HG03354 (cell line): ENCODE measurements around the gene GLIPR1L2.

Experiments used
- ATAC-seq: cut with Tn5 transposase; IDR thresholded peaks from one replicate; pipeline ENCODE4 v1.9.1; 2021; ENCODE audit warnings: mild to moderate bottlenecking; ENCODE audit not compliant: unreplicated experiment, poor library complexity, severe bottlenecking

Gene GLIPR1L2

GRCh38 chr12:75471902-75472890 lies 81.3 kb downstream of the GLIPR1L2 start:
- ATAC-seq: peak; percentile 65

DNA sequence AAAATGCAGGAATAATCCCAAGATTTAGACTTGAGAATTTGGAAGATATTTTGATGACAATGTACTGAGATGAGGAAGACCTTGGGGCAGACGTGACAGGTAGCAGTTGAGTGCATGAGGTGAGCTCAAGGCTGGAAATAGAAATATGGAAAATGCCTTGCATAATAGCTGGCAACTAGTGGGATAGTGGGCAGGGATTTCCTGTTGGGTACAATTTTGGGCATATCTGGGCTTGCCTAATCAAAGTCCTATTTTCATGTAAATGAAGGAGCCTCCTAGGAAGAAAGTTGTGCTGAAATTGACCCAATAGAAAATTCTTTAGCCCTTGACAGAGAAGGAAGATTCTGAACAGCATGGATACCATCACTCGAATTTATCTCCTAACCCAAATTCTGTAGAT lies 83.2 kb downstream of the GLIPR1L2 start:
- ATAC-seq: no peak

- ATAC-seq: no peak
Observed at GRCh38 chr12:75476071-75476470, 85.2 kb downstream of the GLIPR1L2 start.

- ATAC-seq: no peak
Observed at GRCh38 chr12:75477137-75477536, 86.2 kb downstream of the GLIPR1L2 start.

- ATAC-seq: no peak
Observed at GRCh38 chr12:75478116-75478794, 87.4 kb downstream of the GLIPR1L2 start.

GRCh38 chr12:75479963-75480461 lies 89.1 kb downstream of the GLIPR1L2 start:
- ATAC-seq: peak; percentile 30

DNA sequence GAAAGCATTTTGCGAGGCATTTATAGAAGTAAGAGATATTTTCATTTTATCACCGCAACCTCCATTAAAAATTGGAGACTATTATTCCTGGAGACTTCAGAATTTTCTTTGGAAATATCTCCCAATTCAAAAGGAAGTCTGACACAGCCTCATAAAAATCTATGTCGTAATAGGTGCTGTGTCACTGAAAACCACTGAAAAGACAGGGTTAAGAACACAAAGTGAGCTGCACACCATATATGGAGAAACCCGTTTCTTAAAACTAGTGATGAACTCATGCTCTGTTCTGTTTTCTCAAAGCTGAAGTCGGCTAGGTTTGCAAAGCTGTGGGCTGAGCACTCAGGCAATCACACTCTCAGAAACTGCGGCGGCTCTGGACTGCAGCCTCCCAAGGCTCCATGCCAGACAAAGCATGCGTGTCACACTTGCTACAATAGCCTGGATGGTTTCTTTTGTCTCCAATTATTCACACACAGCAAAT lies 89.6 kb downstream of the GLIPR1L2 start, which contains the start of gene GLIPR1:
Gene GLIPR1, plus strand, starts transcription at position 287 of the 481 bp plus-strand sequence. Its CDS starts 126 bp downstream, at position 413.
- ATAC-seq: peak; percentile 89

DNA sequence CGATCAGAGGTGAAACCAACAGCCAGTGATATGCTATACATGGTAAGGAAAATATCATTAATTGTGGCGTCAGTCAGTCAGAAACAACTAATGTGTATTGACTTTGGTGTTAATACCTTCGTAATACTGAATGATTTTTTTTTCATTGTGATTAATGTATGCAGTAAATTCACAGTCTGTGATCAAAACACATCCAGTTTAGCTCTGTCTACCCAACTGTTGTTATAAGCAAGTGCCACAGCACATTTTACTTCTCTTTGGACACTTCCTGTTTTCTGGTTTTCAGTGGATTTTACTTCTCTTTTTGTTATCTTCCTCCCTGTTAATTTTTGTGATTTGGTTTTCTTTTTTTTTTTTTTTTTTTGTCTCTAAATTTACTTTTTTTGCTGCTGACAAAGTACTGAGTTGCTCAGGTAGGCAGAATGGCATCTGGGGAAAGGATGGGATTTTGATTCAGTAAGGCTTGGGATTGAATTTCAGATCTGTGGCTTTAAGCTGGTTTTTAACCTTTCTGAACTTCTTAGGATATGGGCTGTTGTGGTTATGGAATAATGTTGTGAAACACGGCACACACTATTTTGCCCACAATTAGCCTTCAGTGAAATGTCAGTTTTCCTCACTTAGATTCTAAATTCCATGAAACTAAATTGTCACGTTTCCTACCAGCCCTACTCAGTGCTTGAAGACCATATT lies 90.3 kb downstream of the GLIPR1L2 start:
- peak; percentile 19 for ATAC-seq

- ATAC-seq: no peak
Observed at GRCh38 chr12:75481774-75482173, 90.9 kb downstream of the GLIPR1L2 start.
